GM20431 (cell line): ENCODE measurements around the gene TDRD6.

ENCODE experiments used
- in situ Hi-C: fragments of 300-500 bp; cut with MseI, MboI; formaldehyde crosslinking; loops from one replicate; pipeline ENCODE4 v1.15.0; 2020; ENCODE audit warnings: low sequenced_read_pairs; ENCODE audit not compliant: unreplicated experiment

Gene TDRD6, protein sequence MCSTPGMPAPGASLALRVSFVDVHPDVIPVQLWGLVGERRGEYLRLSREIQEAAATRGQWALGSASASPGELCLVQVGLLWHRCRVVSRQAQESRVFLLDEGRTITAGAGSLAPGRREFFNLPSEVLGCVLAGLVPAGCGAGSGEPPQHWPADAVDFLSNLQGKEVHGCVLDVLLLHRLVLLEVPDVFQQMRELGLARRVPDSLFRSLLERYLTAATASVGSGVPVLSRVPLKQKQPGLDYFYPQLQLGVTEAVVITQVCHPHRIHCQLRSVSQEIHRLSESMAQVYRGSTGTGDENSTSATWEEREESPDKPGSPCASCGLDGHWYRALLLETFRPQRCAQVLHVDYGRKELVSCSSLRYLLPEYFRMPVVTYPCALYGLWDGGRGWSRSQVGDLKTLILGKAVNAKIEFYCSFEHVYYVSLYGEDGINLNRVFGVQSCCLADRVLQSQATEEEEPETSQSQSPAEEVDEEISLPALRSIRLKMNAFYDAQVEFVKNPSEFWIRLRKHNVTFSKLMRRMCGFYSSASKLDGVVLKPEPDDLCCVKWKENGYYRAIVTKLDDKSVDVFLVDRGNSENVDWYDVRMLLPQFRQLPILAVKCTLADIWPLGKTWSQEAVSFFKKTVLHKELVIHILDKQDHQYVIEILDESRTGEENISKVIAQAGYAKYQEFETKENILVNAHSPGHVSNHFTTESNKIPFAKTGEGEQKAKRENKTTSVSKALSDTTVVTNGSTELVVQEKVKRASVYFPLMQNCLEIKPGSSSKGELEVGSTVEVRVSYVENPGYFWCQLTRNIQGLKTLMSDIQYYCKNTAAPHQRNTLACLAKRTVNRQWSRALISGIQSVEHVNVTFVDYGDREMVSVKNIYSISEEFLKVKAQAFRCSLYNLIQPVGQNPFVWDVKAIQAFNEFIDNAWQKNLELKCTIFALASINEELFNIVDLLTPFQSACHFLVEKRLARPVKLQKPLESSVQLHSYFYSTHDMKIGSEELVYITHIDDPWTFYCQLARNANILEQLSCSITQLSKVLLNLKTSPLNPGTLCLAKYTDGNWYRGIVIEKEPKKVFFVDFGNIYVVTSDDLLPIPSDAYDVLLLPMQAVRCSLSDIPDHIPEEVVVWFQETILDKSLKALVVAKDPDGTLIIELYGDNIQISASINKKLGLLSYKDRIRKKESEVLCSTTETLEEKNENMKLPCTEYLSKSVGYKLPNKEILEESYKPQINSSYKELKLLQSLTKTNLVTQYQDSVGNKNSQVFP (N-terminal part only)

GRCh38 chr6:46687619-46688097 is at the start of gene TDRD6:
TDRD6 (plus strand) TSS chr6:46687885; CDS start chr6:46688129, 244 bp downstream.
- in situ Hi-C loops: no loop called here

DNA sequence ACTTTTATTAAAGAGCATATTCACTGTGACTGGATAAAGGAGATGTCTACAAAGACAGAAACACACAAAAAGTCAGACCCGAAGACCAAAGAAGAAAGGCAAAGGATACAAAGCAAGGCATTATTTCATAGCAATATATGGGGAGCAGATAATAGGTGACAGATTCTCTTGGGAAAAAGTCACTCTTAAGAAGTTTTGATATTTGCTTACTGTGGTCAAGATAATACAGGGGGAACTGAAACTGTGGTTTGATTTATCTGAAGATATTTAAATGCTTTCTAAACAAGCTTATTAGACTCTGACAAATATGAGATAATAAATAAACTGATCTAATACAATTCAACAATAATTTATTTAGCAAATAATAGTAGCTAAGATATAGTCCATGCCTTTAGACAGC is 49.8 kb upstream of the TDRD6 start:
- in situ Hi-C loops: loop anchor here (25.0 kb wide), 1 partner anchor 551 kb away; no protein-coding TSS in a partner anchor

GRCh38 chr6:46638650-46639049 is 49.0 kb upstream of the TDRD6 start:
- in situ Hi-C loops: loop anchor here (25.0 kb wide), 1 partner anchor 551 kb away; no protein-coding TSS in a partner anchor

GRCh38 chr6:46642928-46643751 is 44.5 kb upstream of the TDRD6 start:
- in situ Hi-C loops: loop anchor here (25.0 kb wide), 1 partner anchor 556 kb away; no protein-coding TSS in a partner anchor

- in situ Hi-C loops: loop anchor here (25.0 kb wide), 1 partner anchor 558 kb away; no protein-coding TSS in a partner anchor
Measured at GRCh38 chr6:46645265-46645664, 42.4 kb upstream of the TDRD6 start.

DNA sequence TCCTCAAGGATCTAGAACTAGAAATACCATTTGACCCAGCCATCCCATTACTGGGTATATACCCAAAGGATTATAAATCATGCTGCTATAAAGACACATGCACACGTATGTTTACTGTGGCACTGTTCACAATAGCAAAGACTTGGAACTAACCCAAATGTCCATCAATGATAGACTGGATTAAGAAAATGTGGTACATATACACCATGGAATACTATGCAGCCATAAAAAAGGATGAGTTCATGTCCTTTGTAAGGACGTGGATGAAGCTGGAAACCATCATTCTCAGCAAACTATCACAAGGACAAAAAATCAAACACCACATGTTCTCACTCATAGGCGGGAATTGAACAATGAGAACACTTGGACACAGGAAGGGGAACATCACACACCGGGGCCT is 39.6 kb upstream of the TDRD6 start:
- in situ Hi-C loops: loop anchor here (25.0 kb wide), 1 partner anchor 561 kb away; no protein-coding TSS in a partner anchor

DNA sequence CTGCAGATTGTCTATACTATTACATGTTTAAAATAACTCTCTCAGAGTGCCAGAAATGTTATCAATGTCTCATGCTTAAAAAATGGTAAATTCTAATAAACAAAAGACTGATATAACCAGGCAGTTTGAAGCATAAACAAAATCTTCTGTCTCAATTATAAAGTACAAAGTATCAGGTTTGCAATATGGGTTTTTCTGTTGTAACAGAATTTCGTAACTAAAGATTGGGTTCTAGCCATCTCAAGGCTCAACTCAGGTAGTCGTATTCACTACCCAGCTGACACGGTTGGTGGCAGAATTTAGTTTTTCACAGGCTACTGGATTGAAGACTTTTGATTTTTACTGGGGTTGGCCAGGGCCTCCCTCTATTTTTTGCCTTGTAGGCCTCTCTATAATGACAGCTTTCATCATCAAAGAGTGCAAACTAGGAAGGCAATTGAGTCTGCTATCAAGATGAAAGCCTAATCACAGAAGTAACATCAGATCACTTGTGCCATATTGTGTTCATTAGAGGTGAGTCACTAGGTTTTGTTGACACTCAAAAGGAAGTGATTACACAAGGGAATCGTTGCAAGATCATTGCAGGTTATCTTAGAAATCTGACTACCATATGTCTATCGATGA is 38.7 kb upstream of the TDRD6 start:
- in situ Hi-C loops: loop anchor here (25.0 kb wide), 1 partner anchor 562 kb away; no protein-coding TSS in a partner anchor

DNA sequence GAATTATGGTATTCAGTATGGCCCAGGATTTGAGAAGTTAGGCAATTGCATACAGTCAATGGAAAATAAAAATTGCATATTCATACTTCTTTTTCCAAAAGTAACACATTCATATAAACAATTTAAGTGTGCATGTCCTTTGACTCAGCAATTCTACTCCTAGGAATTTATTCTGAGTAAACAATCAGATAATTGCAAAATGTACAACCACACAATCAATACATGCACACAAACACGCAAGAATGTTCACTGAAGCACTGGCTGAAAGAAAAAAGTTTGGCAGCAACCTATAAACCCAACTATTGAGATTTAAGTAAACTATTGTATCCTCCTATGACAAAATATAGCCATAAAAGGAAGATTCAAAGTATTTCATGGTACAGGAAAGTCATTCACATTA is 36.7 kb upstream of the TDRD6 start:
- in situ Hi-C loops: no loop called here

DNA sequence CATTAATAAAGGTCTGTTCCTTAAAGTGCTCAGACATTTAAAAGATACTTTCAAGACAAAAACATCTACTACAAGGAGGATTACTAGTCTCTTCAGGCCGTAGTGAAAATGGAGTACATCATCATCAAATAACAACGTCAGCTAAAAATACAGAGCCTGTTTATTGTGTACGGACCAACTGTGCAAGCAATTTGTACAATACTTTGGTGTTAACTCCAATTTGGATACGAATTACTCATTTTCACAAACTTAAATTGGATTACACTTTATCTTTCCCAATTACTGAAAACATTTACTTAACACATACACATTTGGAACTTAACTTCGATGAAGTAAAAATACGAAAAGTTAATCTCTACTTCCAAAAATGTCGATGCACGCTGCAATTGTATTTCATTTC is 35.9 kb upstream of the TDRD6 start:
- in situ Hi-C loops: no loop called here

DNA sequence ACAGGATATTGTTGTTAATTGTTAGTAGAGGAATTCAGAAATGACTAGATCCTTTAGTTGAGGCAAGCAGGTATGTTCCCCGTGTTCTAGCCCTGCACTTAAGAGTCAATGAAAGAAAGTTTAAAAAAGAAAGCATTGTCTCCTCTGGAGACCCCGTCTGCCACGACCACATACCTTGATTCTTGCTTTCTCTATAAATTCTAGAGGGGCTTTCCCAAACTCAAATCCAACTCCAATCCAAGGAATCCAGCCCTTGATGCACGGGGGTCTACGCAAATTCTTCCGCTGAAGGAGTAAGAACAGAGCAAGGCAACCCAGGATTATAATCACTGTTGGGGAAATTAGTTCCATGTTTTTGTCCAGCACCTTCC is 35.5 kb upstream of the TDRD6 start:
- in situ Hi-C loops: no loop called here

GRCh38 chr6:46652603-46653438 is 34.9 kb upstream of the TDRD6 start, which contains the start of the genes CYP39A1 and SLC25A27:
CYP39A1 (minus strand) TSS chr6:46652818; CDS start chr6:46652582, 236 bp downstream.
SLC25A27 (plus strand) TSS chr6:46652975; CDS start chr6:46653193, 218 bp downstream.
- in situ Hi-C loops: no loop called here

DNA sequence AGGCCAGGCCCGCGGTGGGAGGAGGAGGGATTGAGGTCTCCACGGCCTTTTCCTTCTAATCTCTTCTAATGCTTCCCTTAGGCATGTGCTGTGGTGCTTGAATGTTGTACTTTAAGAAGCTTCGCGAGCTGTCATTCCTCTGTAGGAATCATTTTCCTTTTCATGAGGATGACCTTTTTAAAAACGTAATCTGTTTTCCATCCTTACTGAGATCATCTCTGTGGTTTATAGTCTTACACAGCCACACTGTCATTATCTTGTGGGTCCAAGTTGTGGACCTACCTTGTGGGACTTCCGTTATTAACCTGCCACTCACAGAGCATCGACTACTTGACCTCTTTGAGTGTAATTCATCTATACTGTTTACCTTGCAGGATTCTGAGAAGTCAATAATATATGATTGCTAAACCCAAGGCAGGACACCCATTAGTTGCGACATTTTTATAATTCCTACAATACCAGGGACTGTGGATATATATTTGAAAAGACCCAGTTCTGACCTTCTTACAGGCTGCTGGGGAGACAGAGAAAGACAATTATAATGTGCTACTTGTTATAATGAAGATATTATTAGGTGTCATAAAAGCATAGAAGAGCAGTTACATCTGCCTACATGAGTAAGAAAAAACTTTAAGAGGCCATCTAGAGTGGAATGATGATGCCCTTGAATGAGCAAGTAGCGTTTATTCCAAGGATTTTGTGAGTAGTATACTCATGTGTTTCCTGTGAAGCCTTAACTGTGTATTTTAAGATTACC is 34.1 kb upstream of the TDRD6 start:
- in situ Hi-C loops: no loop called here

GRCh38 chr6:46655803-46656202 is 31.9 kb upstream of the TDRD6 start:
- in situ Hi-C loops: no loop called here

- in situ Hi-C loops: no loop called here
Measured at GRCh38 chr6:46657642-46658041, 30.0 kb upstream of the TDRD6 start.

- in situ Hi-C loops: no loop called here
Measured at GRCh38 chr6:46661483-46661882, 26.2 kb upstream of the TDRD6 start.

GRCh38 chr6:46667377-46667776 is 20.3 kb upstream of the TDRD6 start:
- in situ Hi-C loops: no loop called here

GRCh38 chr6:46674410-46674809 is 13.3 kb upstream of the TDRD6 start:
- in situ Hi-C loops: no loop called here
